K562 (cell line): ENCODE results near the gene RNF214.

Experiments
- CHD2 ChIP-seq: IDR thresholded peaks from 2 replicates; pipeline ENCODE4 v1.6.1; 2011; ENCODE audit warnings: low read depth, low read length
- FOXP1 ChIP-seq: sonication (generic); formaldehyde crosslinking; IDR thresholded peaks from 2 replicates; pipeline ENCODE4 v1.8.0; 2022; ENCODE audit warnings: mild to moderate bottlenecking, missing genetic modification reagents
- NBN ChIP-seq: fragments of 450-650 bp; IDR thresholded peaks from 2 replicates; pipeline ENCODE4 v1.6.1; 2016; ENCODE audit warnings: low read depth, mild to moderate bottlenecking
- NR3C1 ChIP-seq: sonication (generic); formaldehyde crosslinking; IDR thresholded peaks from 2 replicates; pipeline ENCODE4 v1.8.1; 2022; ENCODE audit warnings: missing genetic modification reagents
- POLR2A ChIP-seq: fragments of 450-650 bp; conservative IDR thresholded peaks from 2 replicates; pipeline ENCODE4 v1.6.1; 2016
- RAD21 ChIP-seq, 2 experiments: fragments of 250-450 bp in 1 of 2; fragments of 450-650 bp in 1 of 2; sonication (Bioruptor Pico) in 1 of 2; formaldehyde crosslinking in 1 of 2; IDR thresholded peaks in 1 of 2; conservative IDR thresholded peaks in 1 of 2; 2 replicates each; pipeline versions ENCODE4 v1.4.0 to v1.8.0; 2020 to 2022; ENCODE audit warnings: mild to moderate bottlenecking in 2 of 2, moderate library complexity in 1 of 2
- ZBED1 ChIP-seq: IDR thresholded peaks from 2 replicates; pipeline ENCODE4 v1.6.1; 2014
- ZNF232 ChIP-seq: sonication (generic); formaldehyde crosslinking; IDR thresholded peaks from 2 replicates; pipeline ENCODE4 v1.8.0; 2022; ENCODE audit warnings: mild to moderate bottlenecking, missing genetic modification reagents
- TF ChIP-seq, protein P1 (sequence below), 2 experiments: fragments of 450-650 bp in 1 of 2; sonication (generic) in 1 of 2; formaldehyde crosslinking in 1 of 2; IDR thresholded peaks; 2 replicates each; pipeline versions ENCODE4 v1.7.1 to v1.9.0; 2016 to 2022; ENCODE audit warnings: inconsistent platforms in 1 of 2, mild to moderate bottlenecking in 1 of 2, missing genetic modification reagents in 1 of 2
- TF ChIP-seq, protein P2 (sequence below), 3 experiments: IDR thresholded peaks in 2 of 3; conservative IDR thresholded peaks in 1 of 3; 2 replicates each; pipeline ENCODE4 v1.5.1; 2011 to 2012; ENCODE audit warnings: low read length in 3 of 3, mild to moderate bottlenecking in 3 of 3, control low read depth in 2 of 3, improper control_type of control experiment in 1 of 3, inconsistent platforms in 1 of 3, low read depth in 1 of 3, mixed read lengths in 1 of 3, moderate library complexity in 1 of 3; ENCODE audit not compliant: insufficient read depth in 2 of 3
- TF ChIP-seq, protein P3 (sequence below): sonication (generic); formaldehyde crosslinking; IDR thresholded peaks from 2 replicates; pipeline ENCODE4 v1.8.1; 2022; ENCODE audit warnings: missing genetic modification reagents
- TF ChIP-seq, protein P4 (sequence below): sonication (generic); formaldehyde crosslinking; IDR thresholded peaks from 2 replicates; pipeline ENCODE4 v1.8.1; 2023; ENCODE audit warnings: mild to moderate bottlenecking, missing genetic modification reagents

DNA sequence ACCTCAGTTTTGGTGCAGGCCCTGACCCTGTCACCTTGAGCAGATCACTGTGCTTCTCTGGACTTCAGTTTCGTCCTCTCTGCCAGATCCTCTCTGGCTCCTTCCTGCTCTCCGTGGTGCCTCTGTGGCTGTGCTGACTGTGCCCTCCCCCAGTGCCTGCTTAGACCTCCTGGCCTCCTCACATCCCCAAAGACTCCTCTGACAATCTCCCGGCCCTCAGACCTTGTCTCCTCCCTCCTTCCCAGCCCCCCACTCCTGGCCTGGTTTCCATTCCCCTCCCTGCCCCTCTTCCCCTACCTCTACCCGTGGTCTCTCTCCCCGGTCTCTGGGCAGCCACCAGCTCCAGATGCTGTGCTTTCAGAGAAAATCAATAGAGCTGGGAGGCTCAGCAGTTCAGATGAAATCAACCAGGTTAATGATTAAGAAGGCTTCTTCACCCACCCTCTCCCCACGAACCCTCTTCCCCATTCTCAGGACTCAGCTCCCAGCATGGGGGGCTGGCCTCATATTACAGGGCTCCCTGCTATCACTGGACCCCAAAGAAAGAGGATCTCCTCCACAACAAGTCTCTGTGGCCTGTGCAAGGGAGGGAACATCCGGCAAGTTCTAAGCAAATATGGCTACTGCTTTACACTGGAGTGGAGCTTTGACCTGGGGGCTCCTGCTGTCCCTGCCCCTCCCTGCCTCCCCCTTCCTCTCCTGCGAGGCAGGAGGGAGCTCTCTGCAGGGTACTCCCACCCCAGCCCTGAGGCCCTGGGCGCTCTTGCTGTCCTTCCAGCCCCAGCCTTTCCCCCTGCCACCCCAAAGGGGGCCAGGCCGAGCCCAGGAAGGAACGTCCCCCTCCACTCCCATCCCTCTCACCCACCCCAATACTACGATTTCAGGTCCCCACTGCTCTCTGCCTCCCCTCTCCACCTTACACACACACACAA lies 67.1 kb downstream of the RNF214 start:
- no peak for TF ChIP-seq POLR2A
- TF ChIP-seq, protein P1, sequence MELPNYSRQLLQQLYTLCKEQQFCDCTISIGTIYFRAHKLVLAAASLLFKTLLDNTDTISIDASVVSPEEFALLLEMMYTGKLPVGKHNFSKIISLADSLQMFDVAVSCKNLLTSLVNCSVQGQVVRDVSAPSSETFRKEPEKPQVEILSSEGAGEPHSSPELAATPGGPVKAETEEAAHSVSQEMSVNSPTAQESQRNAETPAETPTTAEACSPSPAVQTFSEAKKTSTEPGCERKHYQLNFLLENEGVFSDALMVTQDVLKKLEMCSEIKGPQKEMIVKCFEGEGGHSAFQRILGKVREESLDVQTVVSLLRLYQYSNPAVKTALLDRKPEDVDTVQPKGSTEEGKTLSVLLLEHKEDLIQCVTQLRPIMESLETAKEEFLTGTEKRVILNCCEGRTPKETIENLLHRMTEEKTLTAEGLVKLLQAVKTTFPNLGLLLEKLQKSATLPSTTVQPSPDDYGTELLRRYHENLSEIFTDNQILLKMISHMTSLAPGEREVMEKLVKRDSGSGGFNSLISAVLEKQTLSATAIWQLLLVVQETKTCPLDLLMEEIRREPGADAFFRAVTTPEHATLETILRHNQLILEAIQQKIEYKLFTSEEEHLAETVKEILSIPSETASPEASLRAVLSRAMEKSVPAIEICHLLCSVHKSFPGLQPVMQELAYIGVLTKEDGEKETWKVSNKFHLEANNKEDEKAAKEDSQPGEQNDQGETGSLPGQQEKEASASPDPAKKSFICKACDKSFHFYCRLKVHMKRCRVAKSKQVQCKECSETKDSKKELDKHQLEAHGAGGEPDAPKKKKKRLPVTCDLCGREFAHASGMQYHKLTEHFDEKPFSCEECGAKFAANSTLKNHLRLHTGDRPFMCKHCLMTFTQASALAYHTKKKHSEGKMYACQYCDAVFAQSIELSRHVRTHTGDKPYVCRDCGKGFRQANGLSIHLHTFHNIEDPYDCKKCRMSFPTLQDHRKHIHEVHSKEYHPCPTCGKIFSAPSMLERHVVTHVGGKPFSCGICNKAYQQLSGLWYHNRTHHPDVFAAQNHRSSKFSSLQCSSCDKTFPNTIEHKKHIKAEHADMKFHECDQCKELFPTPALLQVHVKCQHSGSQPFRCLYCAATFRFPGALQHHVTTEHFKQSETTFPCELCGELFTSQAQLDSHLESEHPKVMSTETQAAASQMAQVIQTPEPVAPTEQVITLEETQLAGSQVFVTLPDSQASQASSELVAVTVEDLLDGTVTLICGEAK (IDR thresholded peaks at IDR 0.05), result no peak
- TF ChIP-seq, protein P1 (CRISPR knock-in tag; IDR thresholded peaks at IDR 0.05), result no peak
- no peak for TF ChIP-seq RAD21 (CRISPR knock-in tag; conservative IDR thresholded peaks at IDR 0.05 in 1 of 2, IDR thresholded peaks at IDR 0.05 in 1 of 2)
- TF ChIP-seq, protein P2, sequence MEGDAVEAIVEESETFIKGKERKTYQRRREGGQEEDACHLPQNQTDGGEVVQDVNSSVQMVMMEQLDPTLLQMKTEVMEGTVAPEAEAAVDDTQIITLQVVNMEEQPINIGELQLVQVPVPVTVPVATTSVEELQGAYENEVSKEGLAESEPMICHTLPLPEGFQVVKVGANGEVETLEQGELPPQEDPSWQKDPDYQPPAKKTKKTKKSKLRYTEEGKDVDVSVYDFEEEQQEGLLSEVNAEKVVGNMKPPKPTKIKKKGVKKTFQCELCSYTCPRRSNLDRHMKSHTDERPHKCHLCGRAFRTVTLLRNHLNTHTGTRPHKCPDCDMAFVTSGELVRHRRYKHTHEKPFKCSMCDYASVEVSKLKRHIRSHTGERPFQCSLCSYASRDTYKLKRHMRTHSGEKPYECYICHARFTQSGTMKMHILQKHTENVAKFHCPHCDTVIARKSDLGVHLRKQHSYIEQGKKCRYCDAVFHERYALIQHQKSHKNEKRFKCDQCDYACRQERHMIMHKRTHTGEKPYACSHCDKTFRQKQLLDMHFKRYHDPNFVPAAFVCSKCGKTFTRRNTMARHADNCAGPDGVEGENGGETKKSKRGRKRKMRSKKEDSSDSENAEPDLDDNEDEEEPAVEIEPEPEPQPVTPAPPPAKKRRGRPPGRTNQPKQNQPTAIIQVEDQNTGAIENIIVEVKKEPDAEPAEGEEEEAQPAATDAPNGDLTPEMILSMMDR (IDR thresholded peaks at IDR 0.05 in 2 of 3, conservative IDR thresholded peaks at IDR 0.05 in 1 of 3; ENCODE audit: insufficient read depth in 2 of 3, low read depth in 1 of 3, low read length in 3 of 3), result no peak
- no peak for TF ChIP-seq NBN
- TF ChIP-seq ZNF232 (CRISPR knock-in tag), result no peak
- TF ChIP-seq, protein P3, sequence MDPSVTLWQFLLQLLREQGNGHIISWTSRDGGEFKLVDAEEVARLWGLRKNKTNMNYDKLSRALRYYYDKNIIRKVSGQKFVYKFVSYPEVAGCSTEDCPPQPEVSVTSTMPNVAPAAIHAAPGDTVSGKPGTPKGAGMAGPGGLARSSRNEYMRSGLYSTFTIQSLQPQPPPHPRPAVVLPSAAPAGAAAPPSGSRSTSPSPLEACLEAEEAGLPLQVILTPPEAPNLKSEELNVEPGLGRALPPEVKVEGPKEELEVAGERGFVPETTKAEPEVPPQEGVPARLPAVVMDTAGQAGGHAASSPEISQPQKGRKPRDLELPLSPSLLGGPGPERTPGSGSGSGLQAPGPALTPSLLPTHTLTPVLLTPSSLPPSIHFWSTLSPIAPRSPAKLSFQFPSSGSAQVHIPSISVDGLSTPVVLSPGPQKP (CRISPR knock-in tag), result no peak
- no peak for TF ChIP-seq CHD2
- no peak for TF ChIP-seq FOXP1 (CRISPR knock-in tag)
- no peak for TF ChIP-seq NR3C1 (CRISPR knock-in tag)
- no peak for TF ChIP-seq ZBED1
- TF ChIP-seq, protein P4, sequence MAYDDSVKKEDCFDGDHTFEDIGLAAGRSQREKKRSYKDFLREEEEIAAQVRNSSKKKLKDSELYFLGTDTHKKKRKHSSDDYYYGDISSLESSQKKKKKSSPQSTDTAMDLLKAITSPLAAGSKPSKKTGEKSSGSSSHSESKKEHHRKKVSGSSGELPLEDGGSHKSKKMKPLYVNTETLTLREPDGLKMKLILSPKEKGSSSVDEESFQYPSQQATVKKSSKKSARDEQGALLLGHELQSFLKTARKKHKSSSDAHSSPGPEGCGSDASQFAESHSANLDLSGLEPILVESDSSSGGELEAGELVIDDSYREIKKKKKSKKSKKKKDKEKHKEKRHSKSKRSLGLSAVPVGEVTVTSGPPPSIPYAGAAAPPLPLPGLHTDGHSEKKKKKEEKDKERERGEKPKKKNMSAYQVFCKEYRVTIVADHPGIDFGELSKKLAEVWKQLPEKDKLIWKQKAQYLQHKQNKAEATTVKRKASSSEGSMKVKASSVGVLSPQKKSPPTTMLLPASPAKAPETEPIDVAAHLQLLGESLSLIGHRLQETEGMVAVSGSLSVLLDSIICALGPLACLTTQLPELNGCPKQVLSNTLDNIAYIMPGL (CRISPR knock-in tag), result no peak
